ENCODE measurements around the gene MATN4. TPM values are rescaled to one million over a fixed set of nuclear protein-coding genes. Genes with fewer than 3 reads are reported as not detected.

MATN4 gene
- total RNA-seq, 1 donor from 2014 or later = 0.26 TPM

GRCh38 chr20:45275338-45275737, 32.8 kb downstream of the MATN4 start:
- DNase-seq (ENCODE audit: low read depth) (no peak), FAIRE-seq (no peak)
- no peak for TF ChIP-seq CTCF (IDR thresholded peaks at IDR 0.05; ENCODE audit: insufficient read depth, low read length, severe bottlenecking)
- Histone ChIP-seq H3K36me3 (ENCODE audit: control insufficient read depth, insufficient read depth, low read length) (no peaks in the 10 kb centered on the region), H3K4me3 (ENCODE audit: low read depth, low read length) (no peak overlapping the region), H3K27me3 (ENCODE audit: control insufficient read depth, insufficient read depth, low read length) (no peaks in the 10 kb centered on the region)

DNA sequence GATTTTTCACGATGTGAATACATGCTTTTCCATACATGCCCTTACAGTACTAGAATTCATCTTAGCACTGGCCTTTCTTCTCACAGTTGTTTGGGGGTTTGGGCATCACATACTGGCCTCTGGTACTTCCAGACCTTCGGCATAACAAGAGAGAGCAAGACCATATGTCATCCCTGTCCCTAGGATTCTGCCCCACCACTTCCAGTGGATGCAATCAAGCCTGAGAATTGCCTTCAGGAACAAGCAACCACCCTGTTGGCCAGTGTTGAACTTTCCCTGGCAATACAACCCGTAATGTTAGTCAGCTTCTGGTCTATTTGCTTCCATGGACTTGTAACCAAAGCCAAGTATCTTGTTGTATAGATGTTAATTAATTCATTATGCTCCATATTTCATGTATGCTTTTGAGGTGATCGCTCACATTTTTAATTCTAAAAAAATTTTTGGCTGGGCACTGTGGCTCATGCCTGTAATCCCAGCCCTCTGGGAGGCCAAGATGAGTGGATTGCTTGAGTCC, 38.3 kb downstream of the MATN4 start:
- DNase-seq (ENCODE audit: low read depth) = no peak
- Histone ChIP-seq H3K27me3 (ENCODE audit: control insufficient read depth, insufficient read depth, low read length) (peaks cover 2% of the 10 kb centered on the region), H3K4me3 (ENCODE audit: low read depth, low read length) (no peak overlapping the region), H3K36me3 (ENCODE audit: control insufficient read depth, insufficient read depth, low read length) (no peaks in the 10 kb centered on the region)
- TF ChIP-seq CTCF (IDR thresholded peaks at IDR 0.05; ENCODE audit: insufficient read depth, low read length, severe bottlenecking) = no peak
- FAIRE-seq = peak; percentile 80

- FAIRE-seq = no peak
- DNase-seq (ENCODE audit: low read depth) = no peak
- H3K36me3 ChIP-seq (ENCODE audit: control insufficient read depth, insufficient read depth, low read length) = no peaks in the 10 kb centered on the region
- no peak overlapping the region for H3K4me3 ChIP-seq (ENCODE audit: low read depth, low read length)
- no peak for TF ChIP-seq CTCF (IDR thresholded peaks at IDR 0.05; ENCODE audit: insufficient read depth, low read length, severe bottlenecking)
- peaks cover 2% of the 10 kb centered on the region for H3K27me3 ChIP-seq (ENCODE audit: control insufficient read depth, insufficient read depth, low read length)
Measured at GRCh38 chr20:45269056-45269455, 39.0 kb downstream of the MATN4 start.

GRCh38 chr20:45268531-45268930, 39.6 kb downstream of the MATN4 start:
- TF ChIP-seq CTCF (IDR thresholded peaks at IDR 0.05; ENCODE audit: insufficient read depth, low read length, severe bottlenecking) = no peak
- H3K27me3 ChIP-seq (ENCODE audit: control insufficient read depth, insufficient read depth, low read length) = peaks cover 2% of the 10 kb centered on the region
- no peak for FAIRE-seq

GRCh38 chr20:45266977-45267376, 41.1 kb downstream of the MATN4 start:
- FAIRE-seq (no peak), DNase-seq (ENCODE audit: low read depth) (peak; percentile 56)
- no peak for TF ChIP-seq CTCF (IDR thresholded peaks at IDR 0.05; ENCODE audit: insufficient read depth, low read length, severe bottlenecking)
- Histone ChIP-seq H3K4me3 (ENCODE audit: low read depth, low read length) (no peak overlapping the region), H3K36me3 (ENCODE audit: control insufficient read depth, insufficient read depth, low read length) (no peaks in the 10 kb centered on the region), H3K27me3 (ENCODE audit: control insufficient read depth, insufficient read depth, low read length) (peaks cover 2% of the 10 kb centered on the region)

More at GRCh38 chr20:45268531-45268930, 39.6 kb downstream of the MATN4 start:
- peak; percentile 48 for DNase-seq (ENCODE audit: low read depth)
- Histone ChIP-seq H3K4me3 (ENCODE audit: low read depth, low read length) (no peak overlapping the region), H3K36me3 (ENCODE audit: control insufficient read depth, insufficient read depth, low read length) (no peaks in the 10 kb centered on the region)

Data from bronchial epithelial cell (primary cell).